Epithelial cell of prostate (primary cell): ENCODE results near the gene TSC2.

Experiments used
- DNase-seq: peaks from one replicate; pipeline ENCODE4 v3.0.0-alpha.2; 2011; ENCODE audit warnings: low read depth, low spot score
- H3K27ac ChIP-seq: fragments of 450-650 bp; 2 replicates; pipeline ENCODE4 v1.5.1; 2017; ENCODE audit warnings: mild to moderate bottlenecking

Gene TSC2

DNA sequence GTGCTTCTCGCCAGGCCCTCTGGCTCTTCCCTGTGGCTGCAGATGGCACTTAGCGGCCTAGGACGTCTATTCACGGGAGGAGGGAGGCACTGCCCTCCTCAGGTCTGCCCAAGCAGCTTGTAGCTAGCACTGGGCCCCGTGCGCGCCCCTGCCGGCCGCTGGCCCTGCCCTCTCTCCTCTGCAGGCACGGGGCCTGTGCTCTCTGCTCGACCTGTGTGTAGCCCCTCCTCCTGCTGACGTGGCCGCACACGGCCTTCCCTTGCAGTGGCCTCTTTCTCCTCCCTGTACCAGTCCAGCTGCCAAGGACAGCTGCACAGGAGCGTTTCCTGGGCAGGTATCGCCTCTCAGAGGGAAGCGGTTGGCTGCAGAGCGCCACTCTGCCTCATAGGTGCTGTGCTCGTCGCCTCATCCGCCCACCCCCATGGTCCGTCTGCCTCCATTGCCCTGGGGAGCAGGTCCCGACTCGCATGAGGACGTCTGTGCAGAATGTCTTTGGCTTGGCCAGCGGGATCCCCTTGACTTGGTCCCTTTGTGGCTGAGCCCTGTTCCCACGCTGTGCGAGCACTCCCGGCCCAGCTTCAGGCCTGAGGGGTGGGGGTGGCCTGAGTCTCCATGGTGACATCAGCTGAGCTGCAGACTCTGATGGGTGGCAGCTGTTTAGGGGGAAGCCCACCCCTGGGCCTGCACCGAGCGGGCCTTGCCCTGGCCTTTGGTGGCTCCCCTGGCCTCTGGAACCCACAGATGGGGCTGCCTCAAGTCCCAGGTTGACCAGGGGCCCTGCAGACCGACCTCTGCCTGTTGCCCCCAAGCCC, 34.6 kb downstream of the TSC2 start:
- DNase-seq: peak; percentile 31
- H3K27ac ChIP-seq: peak overlapping the region; percentile 12

- no peak overlapping the region for H3K27ac ChIP-seq
- no peak for DNase-seq
These were observed 35.2 kb downstream of the TSC2 start for GRCh38 chr16:2082983-2083364.

GRCh38 chr16:2083409-2083808, 35.6 kb downstream of the TSC2 start:
- DNase-seq: no peak
- no peak overlapping the region for H3K27ac ChIP-seq

DNA sequence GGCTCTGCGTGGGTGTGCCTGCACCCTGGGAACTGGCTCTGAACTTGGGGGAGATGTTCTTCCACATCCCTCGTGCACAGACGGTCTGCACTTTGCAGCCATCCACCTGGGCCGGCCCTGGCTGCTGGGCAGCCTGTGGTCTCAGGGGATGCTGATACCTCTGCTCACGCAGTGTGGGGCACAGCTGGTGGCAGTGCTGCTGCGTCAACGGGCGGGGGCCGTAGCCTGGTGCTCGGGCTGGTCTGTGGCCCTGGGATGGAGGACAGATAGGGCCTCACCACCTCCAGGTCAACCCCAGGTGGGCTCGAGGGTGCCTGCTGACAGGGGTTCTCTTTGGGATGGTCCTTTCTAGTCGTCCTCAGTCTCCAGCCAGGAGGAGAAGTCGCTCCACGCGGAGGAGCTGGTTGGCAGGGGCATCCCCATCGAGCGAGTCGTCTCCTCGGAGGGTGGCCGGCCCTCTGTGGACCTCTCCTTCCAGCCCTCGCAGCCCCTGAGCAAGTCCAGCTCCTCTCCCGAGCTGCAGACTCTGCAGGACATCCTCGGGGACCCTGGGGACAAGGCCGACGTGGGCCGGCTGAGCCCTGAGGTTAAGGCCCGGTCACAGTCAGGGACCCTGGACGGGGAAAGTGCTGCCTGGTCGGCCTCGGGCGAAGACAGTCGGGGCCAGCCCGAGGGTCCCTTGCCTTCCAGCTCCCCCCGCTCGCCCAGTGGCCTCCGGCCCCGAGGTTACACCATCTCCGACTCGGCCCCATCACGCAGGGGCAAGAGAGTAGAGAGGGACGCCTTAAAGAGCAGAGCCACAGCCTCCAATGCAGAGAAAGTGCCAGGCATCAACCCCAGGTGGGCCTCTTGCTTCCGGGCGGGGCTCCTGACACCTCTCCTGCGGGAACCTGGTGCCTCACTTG, 36.3 kb downstream of the TSC2 start:
- H3K27ac ChIP-seq: no peak overlapping the region
- DNase-seq: no peak

DNA sequence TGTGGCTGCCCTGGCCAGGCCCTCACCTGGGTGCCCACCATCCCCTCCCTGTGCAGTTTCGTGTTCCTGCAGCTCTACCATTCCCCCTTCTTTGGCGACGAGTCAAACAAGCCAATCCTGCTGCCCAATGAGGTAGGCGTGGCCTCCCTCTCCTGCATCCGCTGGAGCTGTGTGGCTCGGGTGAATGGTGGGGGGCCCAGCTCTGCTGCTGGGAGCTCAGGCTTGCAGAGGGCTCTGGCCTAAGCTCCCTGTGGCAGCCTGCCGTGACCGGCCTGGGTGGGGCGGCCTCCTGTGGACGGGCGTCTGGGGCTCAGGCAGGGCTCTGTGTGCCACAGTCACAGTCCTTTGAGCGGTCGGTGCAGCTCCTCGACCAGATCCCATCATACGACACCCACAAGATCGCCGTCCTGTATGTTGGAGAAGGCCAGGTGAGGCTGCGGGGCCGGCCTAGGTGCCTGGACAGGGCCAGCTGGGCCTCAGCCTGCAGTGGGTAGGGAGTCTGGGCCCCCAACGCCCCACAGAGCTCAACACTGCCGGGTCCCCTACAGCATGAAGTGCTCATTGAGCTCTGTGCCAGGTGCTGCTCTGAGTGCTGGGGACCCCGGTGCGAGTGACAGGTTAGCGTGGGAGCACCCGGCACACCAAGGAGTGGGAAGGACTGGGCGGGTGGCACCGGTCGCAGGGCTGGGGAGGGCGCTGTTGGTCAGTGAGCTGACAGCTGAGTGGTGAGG, 37.3 kb downstream of the TSC2 start:
- DNase-seq: no peak

DNA sequence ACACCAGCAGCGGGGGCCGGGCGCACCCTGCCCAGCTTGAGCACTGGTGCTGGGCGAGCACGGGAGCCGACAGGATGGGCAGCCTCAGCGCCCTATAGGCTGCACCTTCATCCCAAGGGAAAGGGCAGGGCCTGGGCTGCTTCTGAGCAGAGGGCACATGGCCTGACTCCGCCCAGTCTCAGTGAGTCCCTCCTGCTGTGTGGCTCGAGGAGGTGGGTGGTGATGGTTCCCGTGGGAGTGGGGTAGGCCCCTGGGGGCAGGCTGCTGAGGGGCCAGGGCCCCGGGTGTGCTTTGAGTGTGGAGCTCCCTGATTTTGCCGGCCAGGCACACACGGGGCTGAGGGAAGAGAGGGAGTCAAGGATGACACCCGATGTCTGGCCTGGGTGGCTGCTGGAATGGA, 37.9 kb downstream of the TSC2 start:
- no peak overlapping the region for H3K27ac ChIP-seq
- no peak for DNase-seq

More for the DNA sequence above, 37.3 kb downstream of the TSC2 start:
- no peak overlapping the region for H3K27ac ChIP-seq

DNA sequence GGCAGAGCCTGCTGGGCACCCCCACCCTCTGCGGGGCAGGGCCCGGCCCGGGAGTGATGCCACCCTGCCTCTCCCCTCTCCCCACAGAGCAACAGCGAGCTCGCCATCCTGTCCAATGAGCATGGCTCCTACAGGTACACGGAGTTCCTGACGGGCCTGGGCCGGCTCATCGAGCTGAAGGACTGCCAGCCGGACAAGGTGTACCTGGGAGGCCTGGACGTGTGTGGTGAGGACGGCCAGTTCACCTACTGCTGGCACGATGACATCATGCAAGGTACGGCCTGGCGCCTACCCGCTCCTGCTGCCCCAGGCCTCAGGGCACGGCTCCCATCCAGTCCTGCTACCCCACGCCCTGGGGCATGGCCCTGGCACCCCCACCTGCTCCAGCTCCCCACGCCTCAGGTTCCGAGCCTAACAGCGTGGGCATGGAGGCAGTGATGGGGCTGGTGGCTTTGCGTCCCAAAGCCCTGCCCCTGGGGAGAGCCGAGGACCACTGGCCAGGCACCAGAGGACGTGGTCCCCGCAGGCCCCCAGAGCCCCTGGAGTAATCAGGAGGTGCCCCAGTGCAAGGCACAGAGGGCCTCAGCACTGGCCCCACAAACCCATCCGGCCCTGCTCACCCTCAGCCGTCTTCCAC, 38.4 kb downstream of the TSC2 start:
- H3K27ac ChIP-seq: no peak overlapping the region
- DNase-seq: no peak

- DNase-seq: no peak
- no peak overlapping the region for H3K27ac ChIP-seq
These were observed 39.3 kb downstream of the TSC2 start for GRCh38 chr16:2086812-2087747.

- no peak for DNase-seq
- H3K27ac ChIP-seq: no peak overlapping the region
These were observed 40.2 kb downstream of the TSC2 start for GRCh38 chr16:2087748-2088631.

DNA sequence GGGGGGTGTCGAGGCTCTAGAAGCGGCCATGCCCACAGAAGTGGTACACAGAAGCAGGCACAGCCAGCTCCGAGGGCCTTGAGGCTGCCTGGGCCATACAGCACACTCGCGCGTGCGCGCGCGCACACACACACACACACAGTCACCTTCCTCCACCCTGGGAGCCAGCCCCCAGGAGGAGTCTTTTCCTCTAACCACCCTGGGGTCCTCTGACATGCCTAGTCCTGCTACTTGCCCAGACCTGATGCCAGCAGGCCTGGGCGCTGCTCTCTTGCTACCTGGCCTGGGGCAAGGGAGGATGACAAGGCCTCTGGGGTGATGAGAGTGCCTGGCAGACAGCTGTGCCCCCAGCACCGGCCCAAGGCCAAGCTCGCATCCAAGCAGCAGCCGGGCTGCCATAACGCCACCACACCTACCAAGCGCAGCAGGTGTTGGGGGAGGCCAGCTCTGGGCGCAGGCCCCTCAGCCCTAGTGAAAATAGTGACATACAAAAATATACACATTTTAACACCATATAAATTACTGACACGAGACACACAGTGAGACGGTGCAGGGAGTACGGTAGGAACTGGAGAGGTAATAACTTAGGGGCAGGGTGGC, 41.1 kb downstream of the TSC2 start:
- peak; percentile 52 for DNase-seq
- H3K27ac ChIP-seq: no peak overlapping the region

- H3K27ac ChIP-seq: no peak overlapping the region
- DNase-seq: no peak
These were observed 42.1 kb downstream of the TSC2 start for GRCh38 chr16:2089706-2090480.

DNA sequence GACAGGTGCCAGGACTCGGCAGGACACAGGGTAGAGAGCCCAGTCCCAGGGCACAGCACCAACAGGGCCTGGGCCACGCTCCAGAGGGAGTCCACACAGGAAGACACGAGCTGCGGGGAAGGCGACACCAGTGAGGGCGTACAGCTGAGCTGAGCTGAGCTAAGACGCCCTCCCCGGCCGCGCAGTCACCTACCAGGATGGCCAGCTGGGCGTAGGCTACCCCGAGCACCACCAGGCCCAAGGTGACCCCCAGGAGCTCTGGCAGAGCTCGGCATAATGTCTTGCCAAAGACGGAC, 42.6 kb downstream of the TSC2 start:
- H3K27ac ChIP-seq: no peak overlapping the region
- DNase-seq: no peak

DNA sequence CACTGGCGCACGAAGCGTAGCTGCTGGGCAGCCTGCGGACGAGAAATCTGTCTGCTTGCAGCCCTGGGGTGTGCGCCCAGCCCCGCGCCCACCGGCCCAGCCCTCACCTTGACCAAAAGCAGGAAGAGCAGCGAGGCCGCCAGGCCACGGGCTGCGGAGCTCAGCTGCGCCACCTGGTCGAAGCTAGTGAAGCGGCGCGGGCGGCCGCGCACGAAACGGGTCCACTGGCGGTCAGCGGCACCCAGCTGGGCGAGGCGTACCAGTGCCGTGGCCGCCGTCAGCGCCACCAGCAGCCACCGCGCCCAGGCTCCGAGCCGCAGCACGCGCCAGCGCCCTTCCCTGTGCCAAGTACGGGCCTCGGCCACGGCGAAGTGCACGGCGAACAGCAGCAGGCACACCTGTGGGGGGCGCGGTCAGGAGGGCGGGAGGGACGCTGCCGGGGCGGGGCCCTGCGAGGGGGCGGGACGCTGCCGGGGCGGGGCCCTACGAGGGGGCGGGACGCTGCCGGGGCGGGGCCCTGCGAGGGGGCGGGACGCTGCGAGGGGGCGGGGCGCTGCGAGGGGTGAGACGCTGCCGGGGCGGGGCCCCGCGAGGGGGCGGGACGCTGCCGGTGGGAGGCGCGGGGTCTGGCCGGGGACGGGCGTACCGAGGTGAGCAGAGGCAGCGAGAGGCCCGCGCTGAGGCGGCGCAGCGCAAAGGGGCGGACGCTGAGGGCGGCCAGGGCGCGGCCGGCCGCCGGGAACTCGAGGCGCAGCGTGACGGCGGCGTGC, 43.2 kb downstream of the TSC2 start:
- H3K27ac ChIP-seq: no peak overlapping the region
- DNase-seq: no peak

- H3K27ac ChIP-seq: no peak overlapping the region
These were observed 43.9 kb downstream of the TSC2 start for GRCh38 chr16:2091547-2092255.

GRCh38 chr16:2092256-2092620, 44.5 kb downstream of the TSC2 start:
- no peak for DNase-seq
- no peak overlapping the region for H3K27ac ChIP-seq

More at GRCh38 chr16:2091547-2092255, 43.9 kb downstream of the TSC2 start:
- DNase-seq: no peak

- DNase-seq: no peak
- H3K27ac ChIP-seq: no peak overlapping the region
These were observed 45.1 kb downstream of the TSC2 start for GRCh38 chr16:2092866-2093265.
